Kidney epithelial cell (primary cell): Measurements from ENCODE around the gene RNF220. TPM values are rescaled to one million over a fixed set of nuclear protein-coding genes. Genes with fewer than 3 reads are reported as not detected.

Experiments
- DNase-seq: peaks from one replicate; pipeline ENCODE4 v3.0.0-alpha.2; 2010; ENCODE audit warnings: low read depth
- H3K27me3 ChIP-seq: 2 replicates; pipeline ENCODE4 v1.6.0; 2011; ENCODE audit warnings: low read length; ENCODE audit not compliant: control insufficient read depth, insufficient read depth
- H3K36me3 ChIP-seq: 2 replicates; pipeline ENCODE4 v1.5.1; 2011; ENCODE audit warnings: low read length; ENCODE audit not compliant: control insufficient read depth, insufficient read depth
- H3K4me3 ChIP-seq: 2 replicates; pipeline ENCODE4 v1.5.1; 2011; ENCODE audit warnings: low read depth, mild to moderate bottlenecking, control low read depth, low read length
- total RNA-seq: library from RNA; depleted of rRNA; stranded (reverse); fragments of >200 nt; gene quantifications from 2 replicates; pipeline ENCODE4 v1.2.3, GENCODE V29; 2015
- TF ChIP-seq, protein P1 (sequence below): IDR thresholded peaks from 2 replicates; pipeline ENCODE4 v1.5.1; 2011; ENCODE audit warnings: mild to moderate bottlenecking, moderate library complexity, low read length, control low read depth, inconsistent platforms; ENCODE audit not compliant: insufficient read depth, poor library complexity, severe bottlenecking

The RNF220 gene
- total RNA-seq, 1 donor from 2014 or later, result 127 TPM

- H3K36me3 ChIP-seq, result no peaks in the 10 kb centered on the region
- TF ChIP-seq, protein P1, sequence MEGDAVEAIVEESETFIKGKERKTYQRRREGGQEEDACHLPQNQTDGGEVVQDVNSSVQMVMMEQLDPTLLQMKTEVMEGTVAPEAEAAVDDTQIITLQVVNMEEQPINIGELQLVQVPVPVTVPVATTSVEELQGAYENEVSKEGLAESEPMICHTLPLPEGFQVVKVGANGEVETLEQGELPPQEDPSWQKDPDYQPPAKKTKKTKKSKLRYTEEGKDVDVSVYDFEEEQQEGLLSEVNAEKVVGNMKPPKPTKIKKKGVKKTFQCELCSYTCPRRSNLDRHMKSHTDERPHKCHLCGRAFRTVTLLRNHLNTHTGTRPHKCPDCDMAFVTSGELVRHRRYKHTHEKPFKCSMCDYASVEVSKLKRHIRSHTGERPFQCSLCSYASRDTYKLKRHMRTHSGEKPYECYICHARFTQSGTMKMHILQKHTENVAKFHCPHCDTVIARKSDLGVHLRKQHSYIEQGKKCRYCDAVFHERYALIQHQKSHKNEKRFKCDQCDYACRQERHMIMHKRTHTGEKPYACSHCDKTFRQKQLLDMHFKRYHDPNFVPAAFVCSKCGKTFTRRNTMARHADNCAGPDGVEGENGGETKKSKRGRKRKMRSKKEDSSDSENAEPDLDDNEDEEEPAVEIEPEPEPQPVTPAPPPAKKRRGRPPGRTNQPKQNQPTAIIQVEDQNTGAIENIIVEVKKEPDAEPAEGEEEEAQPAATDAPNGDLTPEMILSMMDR, result no peak
These were observed 265.9 kb downstream of the RNF220 start for GRCh38 chr1:44670751-44671640.

DNA sequence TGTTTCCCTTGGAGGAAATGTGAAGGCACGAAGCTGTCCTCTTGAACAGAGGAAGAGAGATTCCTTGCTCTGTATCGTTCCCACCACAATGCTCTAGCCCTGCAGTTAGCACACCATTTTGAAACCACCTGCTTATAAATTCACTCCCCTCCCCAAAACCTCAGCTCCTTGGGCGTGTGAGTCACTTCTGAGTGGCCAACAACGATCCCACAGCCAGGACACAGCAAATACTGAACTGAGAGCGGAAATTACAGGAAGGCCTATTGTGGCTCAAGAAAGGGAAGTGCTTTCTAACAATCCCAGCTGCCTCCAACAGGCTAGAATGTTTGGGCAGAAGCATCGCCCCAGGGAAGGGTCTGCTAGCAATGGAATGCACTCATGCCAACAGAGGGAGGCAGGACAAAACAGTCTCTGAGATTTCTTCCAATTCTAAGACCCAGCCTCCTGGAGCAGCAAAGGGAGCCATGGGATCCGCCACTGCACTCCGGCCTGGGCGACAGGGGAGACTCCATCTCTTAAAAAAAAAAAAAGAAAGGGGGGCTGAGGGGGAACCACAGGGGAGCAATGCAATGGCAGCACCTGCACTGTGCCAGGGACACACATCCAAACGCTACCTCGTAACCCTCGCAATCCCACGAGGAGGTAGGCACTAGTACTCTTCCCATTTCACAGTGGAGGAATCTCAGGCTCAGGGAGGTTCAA, 267.4 kb downstream of the RNF220 start:
- DNase-seq, result peak; percentile 65
- Histone ChIP-seq H3K4me3 (no peak overlapping the region), H3K36me3 (no peaks in the 10 kb centered on the region), H3K27me3 (no peaks in the 10 kb centered on the region)
- TF ChIP-seq, protein P1, result no peak

More at GRCh38 chr1:44670751-44671640, 265.9 kb downstream of the RNF220 start:
- no peak for DNase-seq
- no peak overlapping the region for H3K4me3 ChIP-seq
- H3K27me3 ChIP-seq, result no peaks in the 10 kb centered on the region

- no peaks in the 10 kb centered on the region for H3K36me3 ChIP-seq
- H3K27me3 ChIP-seq, result no peaks in the 10 kb centered on the region
- DNase-seq, result no peak
- TF ChIP-seq, protein P1, result no peak
- H3K4me3 ChIP-seq, result peak overlapping the region; percentile 80
These were observed 268.1 kb downstream of the RNF220 start for GRCh38 chr1:44672961-44673674.

- no peak for DNase-seq
- no peaks in the 10 kb centered on the region for H3K36me3 ChIP-seq
- no peaks in the 10 kb centered on the region for H3K27me3 ChIP-seq
- TF ChIP-seq, protein P1, result no peak
- peak overlapping the region; percentile 80 for H3K4me3 ChIP-seq
These were observed 268.6 kb downstream of the RNF220 start for GRCh38 chr1:44673675-44674112.

GRCh38 chr1:44674113-44675000, 269.3 kb downstream of the RNF220 start, which contains the start of the genes ARMH1 and TMEM53:
Gene ARMH1, plus strand, starts transcription at chr1:44674714. Its CDS starts 14,984 bp downstream, at chr1:44689698.
Gene TMEM53, minus strand, starts transcription at chr1:44674481. Its CDS starts 90 bp downstream, at chr1:44674391.
- DNase-seq, result peak; percentile 93
- Histone ChIP-seq H3K36me3 (no peaks in the 10 kb centered on the region), H3K4me3 (peak within 1 kb of the TSS; percentile 80), H3K27me3 (no peaks in the 10 kb centered on the region)
- TF ChIP-seq, protein P1, result no peak
